Measurements from ENCODE around the gene FARP1.

GRCh38 chr13:98169331-98169730, 26.4 kb downstream of the FARP1 start:
- TF ChIP-seq CTCF (IDR thresholded peaks at IDR 0.05): no peak
- TF ChIP-seq POLR2A (IDR thresholded peaks at IDR 0.05): no peak
- TF ChIP-seq EP300 (IDR thresholded peaks at IDR 0.05): no peak
- TF ChIP-seq POLR2AphosphoS5 (IDR thresholded peaks at IDR 0.05): no peak

All from sigmoid colon (tissue), 4 donors.